MG63 (cell line): Measurements from ENCODE around the gene HRH3. TPM values are rescaled to one million over a fixed set of nuclear protein-coding genes. Genes with fewer than 3 reads are reported as not detected.

Source experiments
- DNase-seq: peaks from one replicate; pipeline ENCODE4 v3.0.0-alpha.2; 2020
- H3K27me3 ChIP-seq: fragments of 250-450 bp; sonication (Bioruptor Pico); 2 replicates; pipeline ENCODE4 v1.5.1; 2020; ENCODE audit warnings: mild to moderate bottlenecking, moderate library complexity
- H3K36me3 ChIP-seq: fragments of 250-450 bp; sonication (Bioruptor Pico); 2 replicates; pipeline ENCODE4 v1.5.1; 2020; ENCODE audit warnings: mild to moderate bottlenecking, moderate library complexity
- H3K4me3 ChIP-seq: fragments of 250-450 bp; sonication (Bioruptor Pico); 2 replicates; pipeline ENCODE4 v1.5.1; 2020; ENCODE audit warnings: mild to moderate bottlenecking, moderate library complexity
- H3K9me3 ChIP-seq: fragments of 250-450 bp; sonication (Bioruptor Pico); 2 replicates; pipeline ENCODE4 v1.5.1; 2020; ENCODE audit warnings: mild to moderate bottlenecking, moderate library complexity
- total RNA-seq: library from RNA; depleted of rRNA; stranded (reverse); fragments of >200 nt; shearing (Covaris generic); gene quantifications from 2 replicates; pipeline ENCODE4 v1.2.3, GENCODE V29; 2014; ENCODE audit warnings: low replicate concordance

The HRH3 gene
- total RNA-seq, 1 experiment from 2014 or later, result not detected

DNA sequence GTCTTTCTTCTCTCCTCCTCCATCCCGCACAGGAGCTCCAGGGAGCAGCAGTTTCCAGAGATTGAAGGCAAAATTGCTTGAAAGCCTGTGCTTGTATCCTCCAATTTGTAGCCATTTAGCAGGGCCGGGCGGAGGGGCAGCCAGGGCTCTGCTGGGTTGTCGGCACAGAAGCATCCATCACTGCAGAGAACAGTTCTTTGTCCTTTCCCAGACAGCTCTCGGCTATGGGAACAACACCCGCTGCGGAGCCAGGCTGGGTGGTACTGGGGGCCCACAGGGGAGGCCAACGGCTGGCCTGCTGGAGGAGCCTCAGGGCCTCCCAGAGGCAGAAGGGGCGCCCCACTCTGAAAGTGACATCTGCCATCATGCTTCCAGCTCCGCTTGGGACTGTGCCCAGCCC is 7.8 kb downstream of the HRH3 start:
- H3K9me3 ChIP-seq, result no peaks in the 10 kb centered on the region
- peaks cover 36% of the 10 kb centered on the region for H3K27me3 ChIP-seq
- no peak for DNase-seq
- no peak overlapping the region for H3K4me3 ChIP-seq
- H3K36me3 ChIP-seq, result no peaks in the 10 kb centered on the region

DNA sequence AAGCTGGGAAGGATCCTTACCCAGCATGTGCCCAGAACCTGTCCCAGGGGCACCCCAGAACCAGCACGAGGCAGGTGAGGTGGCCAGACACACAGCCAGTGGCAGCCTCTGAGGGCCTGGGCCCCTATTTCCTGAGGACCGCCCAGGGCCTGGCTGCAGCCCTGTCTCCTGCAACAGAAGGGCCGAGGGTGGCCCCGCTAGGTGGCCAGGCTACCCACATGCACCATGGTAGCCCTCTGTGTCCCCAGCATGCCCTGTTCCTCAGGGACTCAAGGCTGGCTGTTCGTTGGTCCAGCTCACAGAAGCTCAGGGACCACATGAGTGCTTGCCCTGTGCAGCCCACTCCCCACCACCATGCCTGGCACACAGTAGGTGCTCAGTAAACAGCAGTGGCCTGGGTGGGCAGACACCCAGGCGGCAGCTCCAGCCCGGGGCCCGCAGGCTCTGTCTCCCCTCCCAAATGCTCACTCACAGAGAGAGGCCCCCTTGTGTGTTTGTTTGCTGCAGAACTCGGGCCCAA is 8.2 kb downstream of the HRH3 start:
- no peak for DNase-seq

DNA sequence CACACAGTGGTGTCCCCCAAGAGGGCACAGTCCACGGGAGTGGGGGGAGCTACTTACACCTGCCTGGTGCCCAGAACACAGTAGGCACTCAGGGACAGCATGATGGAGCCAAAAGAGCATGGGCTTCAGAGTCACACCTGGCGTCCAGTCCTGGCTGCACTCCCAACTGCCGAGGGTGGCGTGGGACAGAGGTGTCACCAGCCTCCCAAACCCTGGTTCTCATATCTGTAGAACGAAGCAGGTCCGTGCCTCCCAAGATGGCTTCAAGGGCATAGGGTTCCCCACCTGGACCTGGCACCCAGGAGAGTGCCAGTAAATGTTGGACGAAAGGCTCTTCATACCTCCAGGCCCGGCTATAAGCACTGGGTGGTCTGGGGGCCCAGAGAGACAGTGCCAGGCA is 8.9 kb downstream of the HRH3 start:
- Histone ChIP-seq H3K36me3 (no peaks in the 10 kb centered on the region), H3K9me3 (no peaks in the 10 kb centered on the region), H3K27me3 (peaks cover 26% of the 10 kb centered on the region), H3K4me3 (no peak overlapping the region)
- DNase-seq, result no peak

More for the DNA sequence above, 8.2 kb downstream of the HRH3 start:
- Histone ChIP-seq H3K36me3 (no peaks in the 10 kb centered on the region), H3K9me3 (no peaks in the 10 kb centered on the region), H3K27me3 (peaks cover 32% of the 10 kb centered on the region), H3K4me3 (no peak overlapping the region)

DNA sequence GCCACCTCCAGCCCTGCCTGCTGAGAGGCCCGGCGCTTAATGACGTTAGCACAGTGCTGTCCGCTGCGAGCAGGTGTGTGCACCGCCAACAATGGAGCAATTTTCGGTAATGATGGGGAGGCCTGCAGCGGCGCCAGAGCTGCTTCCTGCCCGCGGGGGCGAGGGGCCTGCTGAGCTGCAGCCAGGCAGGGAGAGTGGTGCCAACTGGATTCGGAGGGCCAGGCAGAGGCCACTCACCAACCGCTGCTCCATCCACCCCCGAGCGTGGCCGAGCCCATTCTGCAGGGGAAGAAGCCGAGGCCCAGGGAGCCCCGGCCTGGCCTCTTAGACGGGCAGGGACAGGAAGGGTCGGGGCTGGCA is 9.6 kb downstream of the HRH3 start:
- Histone ChIP-seq H3K4me3 (no peak overlapping the region), H3K27me3 (peaks cover 18% of the 10 kb centered on the region), H3K36me3 (no peaks in the 10 kb centered on the region), H3K9me3 (no peaks in the 10 kb centered on the region)
- no peak for DNase-seq

DNA sequence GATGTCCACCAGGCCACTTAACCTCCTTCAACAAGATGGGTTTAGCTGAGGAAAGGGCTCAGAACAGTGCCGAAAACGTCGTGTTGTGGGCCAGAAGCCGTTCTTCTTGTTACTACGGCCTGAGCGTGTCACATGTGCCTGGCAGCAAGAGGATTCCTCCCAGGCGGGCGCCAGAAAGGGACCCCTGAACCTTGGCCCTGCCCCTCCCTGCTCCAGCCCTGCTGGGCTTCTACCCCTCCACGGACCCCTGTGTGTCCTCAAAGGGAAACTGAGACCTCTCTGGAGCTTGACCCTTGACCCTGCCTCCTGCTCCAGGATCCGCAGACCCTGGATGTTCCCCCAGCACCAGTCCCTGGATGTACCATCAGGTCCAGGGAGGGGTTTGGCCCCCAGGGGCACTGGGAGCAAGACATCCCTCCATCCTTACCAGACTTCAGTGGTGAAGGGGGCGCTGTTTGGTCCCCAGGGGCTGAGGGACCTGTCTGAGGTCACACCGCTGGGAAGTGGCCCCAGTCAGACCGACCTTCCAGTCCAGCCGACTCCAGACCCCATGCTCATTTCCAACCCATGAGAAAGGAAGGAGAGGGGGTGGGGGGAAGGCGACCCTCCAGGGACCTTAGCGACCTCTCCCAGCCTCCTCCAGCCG is 10.1 kb downstream of the HRH3 start:
- DNase-seq, result no peak
- H3K36me3 ChIP-seq, result no peaks in the 10 kb centered on the region
- no peaks in the 10 kb centered on the region for H3K9me3 ChIP-seq
- peaks cover 13% of the 10 kb centered on the region for H3K27me3 ChIP-seq
- no peak overlapping the region for H3K4me3 ChIP-seq

DNA sequence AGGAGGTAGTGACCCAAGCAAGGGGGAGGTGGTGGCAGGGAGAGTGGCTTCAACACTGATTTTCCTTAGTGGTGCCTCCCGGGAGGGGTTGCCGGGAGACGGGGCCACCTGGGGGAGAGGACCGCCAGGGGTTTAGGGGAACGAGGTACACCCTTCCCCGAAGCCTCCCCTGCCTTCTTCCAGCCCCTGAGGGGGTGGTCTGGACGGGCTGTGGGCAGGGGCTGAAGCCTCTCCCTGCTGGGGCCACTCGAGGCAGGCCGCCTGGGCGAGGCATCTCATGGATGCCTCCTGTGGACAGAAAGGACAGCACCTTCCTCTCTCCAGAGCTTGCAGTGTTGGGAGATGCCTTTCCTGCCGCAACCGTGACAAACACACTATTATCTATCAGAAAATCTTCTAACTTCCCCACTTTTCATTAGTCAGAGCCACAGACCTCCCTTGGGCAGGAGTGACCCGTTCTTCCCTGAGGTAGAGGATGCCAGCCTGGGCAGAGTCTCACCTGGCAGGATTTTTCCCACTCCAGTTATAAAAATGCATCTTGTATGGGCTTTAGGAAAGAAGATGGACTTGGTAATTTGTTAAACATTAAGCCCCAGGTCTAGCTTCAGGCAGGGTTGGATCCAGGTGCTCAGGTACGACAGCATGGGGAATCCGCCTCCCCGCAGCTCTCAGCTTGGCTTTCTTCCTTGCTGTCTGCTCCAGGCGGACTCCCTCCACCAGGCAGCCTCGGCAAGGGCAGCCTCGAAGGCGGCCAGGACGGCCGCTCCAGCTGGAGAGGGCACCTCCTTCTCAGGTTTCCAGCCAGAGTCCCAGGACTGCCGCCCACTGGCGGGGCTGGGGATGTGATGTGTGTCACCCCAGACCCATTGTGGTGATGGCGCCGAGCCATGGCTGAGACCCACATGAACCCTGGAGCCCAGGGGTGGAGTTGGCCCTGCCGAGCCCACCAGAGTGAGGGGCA is 11.0 kb downstream of the HRH3 start:
- Histone ChIP-seq H3K36me3 (no peaks in the 10 kb centered on the region), H3K4me3 (no peak overlapping the region), H3K9me3 (no peaks in the 10 kb centered on the region), H3K27me3 (peaks cover 4% of the 10 kb centered on the region; the same call in 1 of the 2 replicates)
- peak; percentile 33 for DNase-seq

DNA sequence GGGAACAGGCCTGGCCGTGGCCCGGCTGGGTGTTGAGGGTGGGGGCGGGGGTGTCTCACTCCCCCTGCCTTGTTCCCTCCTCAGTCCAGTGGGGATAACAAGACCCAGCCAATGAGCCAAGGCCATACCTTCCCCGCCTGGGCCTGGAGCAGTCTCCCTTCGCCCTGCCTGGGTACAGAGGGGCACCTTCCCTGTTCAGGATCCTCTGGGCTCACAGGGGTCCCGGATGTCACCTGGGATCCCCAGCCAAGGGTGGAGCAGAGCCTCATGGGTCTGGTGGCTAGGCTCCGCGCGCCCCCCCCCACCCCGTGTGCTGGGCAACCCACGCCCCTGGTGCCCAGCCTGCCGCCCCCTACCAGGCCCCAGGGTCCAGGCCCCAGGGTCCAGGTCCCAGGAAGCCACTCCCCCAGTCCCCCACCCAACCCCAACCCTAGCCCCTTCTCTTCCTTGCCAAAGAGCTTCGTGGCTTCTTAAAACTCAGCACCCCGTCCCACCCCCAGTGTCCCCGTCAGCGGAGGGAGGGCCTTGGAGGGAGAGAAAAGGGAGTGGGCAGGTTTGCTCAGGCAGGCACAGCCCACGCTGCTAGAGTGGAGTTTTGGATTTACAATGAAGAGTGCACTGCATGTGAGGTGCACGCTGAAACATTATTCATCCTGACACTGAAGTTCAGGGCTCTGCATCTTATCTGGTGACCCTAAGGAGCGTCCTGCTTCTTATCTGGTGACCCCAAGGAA is 11.8 kb downstream of the HRH3 start:
- no peak overlapping the region for H3K4me3 ChIP-seq
- H3K36me3 ChIP-seq, result peaks cover 1% of the 10 kb centered on the region; the same call in 1 of the 2 replicates
- no peaks in the 10 kb centered on the region for H3K27me3 ChIP-seq
- no peaks in the 10 kb centered on the region for H3K9me3 ChIP-seq
- DNase-seq, result no peak

DNA sequence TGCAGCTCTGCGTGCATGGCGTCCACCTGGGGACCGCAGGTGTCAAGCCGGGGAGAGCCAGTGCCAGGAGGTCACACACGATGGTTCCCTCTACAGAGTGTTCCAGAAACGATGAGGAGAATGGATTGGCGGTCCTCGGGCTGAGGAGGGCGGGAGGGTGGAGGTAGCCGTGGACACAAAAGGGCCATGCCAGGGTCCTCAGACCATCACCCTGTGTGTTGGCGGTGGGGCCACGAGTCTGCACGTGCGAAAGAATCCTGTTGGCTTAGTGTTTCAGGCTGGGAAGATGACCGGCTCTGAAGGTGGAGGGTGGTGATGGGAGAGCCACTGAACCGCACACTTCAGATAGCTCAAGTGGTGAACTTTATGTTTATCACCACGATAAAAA is 13.7 kb downstream of the HRH3 start:
- no peak for DNase-seq
- Histone ChIP-seq H3K27me3 (no peaks in the 10 kb centered on the region), H3K4me3 (no peak overlapping the region), H3K9me3 (no peaks in the 10 kb centered on the region), H3K36me3 (peaks cover 17% of the 10 kb centered on the region)

DNA sequence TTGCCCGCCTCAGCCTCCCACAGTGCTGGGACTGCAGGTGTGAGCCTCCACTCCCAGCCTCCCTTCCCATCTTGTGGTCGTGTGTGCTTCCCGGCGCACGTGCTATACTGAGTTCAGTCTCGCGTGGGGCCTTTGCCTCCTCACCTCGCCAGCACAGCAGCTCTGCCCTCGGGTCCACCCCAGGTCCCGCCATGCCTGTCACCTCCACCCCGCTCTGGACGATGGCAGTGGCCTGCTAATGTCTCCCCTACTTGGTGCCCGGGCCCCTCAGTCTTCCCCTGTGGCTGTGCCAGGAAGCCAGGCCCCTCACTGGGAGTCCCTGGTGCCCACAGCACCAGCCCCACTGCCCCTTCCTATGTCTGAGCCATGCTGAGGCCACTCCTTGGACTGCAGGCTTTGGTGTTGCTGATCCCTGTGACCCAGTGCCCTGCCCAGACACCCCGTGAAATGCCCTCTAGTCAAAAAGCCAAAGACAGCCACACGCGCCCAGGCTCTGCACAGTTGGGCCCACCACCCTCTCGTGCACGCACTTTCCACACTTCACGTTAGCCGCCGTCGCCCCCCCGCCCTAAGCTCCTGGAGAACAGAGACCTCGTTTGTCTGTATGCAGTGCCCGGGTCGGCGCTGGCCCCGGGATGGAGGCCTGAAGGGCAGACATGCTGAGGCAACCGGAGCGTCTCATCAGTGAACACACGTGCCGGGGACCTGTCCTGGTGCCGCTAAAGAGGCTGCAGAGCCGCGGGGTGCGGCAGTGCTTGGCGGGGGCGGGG is 14.3 kb downstream of the HRH3 start:
- Histone ChIP-seq H3K4me3 (no peak overlapping the region), H3K9me3 (no peaks in the 10 kb centered on the region), H3K27me3 (no peaks in the 10 kb centered on the region), H3K36me3 (peaks cover 23% of the 10 kb centered on the region)
- DNase-seq, result no peak

DNA sequence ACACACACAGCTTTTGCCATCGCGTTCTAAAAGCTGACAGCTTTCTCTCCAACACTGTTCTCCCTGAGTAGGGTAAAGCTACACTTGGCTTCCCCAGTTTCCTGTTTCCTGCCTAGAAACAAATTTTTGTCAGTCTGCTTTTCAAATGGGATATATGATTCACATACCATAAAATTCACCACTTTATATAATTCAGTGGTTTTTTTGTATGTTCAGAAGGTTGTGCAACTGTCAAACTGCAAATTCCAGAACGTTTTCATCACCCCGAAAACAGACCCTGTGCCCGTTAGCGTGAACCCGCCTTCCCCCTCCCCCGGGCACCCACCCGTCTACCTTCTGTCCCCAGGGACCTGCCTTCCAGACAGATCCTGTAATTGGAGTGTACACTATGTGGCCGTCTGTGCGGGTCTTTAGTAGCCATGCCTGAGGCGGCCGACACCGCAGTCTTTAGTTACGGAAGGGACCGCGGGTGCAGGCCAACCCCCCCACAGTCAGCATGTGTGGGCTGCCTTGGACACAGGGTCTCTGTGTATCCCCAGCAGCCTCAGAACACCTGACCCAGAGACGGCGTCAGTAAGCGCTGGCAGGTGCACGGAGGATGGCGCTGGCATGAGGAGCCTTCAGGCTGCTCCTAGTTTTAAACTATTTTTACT is 16.6 kb downstream of the HRH3 start:
- Histone ChIP-seq H3K36me3 (peaks cover 40% of the 10 kb centered on the region), H3K27me3 (no peaks in the 10 kb centered on the region), H3K4me3 (no peak overlapping the region), H3K9me3 (no peaks in the 10 kb centered on the region)
- DNase-seq, result no peak

DNA sequence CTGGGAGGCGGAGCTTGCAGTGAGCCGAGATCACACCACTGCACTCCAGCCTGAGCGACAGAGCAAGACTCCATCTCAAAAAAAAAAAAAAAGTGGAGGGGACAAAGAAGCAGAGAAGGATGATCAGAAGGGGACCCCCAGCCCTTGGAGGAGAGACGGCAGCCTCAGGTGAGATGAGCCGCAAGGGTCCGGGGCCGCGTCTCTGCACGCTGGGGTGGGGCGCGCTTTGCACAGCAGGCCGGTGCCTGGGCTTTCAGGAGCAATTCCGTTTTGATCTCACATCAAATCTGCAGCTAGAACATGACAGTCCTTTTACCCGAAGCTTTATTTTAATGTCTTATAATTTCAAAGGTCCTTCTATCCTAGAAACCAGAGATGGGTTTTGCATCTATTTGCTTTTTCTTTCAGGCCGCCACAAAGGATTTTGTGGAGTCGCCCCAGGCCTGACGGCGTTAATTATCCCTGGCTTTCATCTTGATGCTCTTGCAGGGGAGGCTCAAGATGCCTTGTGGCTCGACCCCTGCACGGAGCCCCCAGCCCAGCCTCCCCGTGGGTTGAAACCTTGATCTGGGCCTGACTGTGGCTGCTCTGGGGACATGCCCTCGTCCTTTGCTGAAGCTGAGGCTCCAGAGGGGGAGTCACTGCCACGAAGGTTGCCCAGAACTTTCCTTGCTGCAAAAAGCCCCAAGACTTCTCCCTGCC is 17.3 kb downstream of the HRH3 start:
- H3K36me3 ChIP-seq, result peaks cover 47% of the 10 kb centered on the region
- no peak overlapping the region for H3K4me3 ChIP-seq
- no peaks in the 10 kb centered on the region for H3K27me3 ChIP-seq
- DNase-seq, result no peak
- no peaks in the 10 kb centered on the region for H3K9me3 ChIP-seq

DNA sequence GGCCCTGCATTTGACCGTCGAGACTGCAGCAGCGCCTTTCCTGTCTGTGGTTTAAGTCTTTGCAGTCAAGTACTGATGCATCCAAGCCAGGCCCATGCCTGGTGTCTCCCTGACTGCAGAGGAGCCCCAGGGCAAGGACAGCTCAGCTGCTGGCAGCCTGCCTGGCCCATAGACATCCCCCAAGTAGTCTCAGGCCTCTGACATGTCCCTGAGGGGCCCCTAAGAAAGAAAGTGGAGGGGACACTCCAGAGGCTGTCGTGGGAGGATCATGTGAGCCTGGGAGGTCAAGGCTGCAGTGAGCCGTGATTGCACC is 18.0 kb downstream of the HRH3 start:
- H3K36me3 ChIP-seq, result peaks cover 55% of the 10 kb centered on the region
- no peaks in the 10 kb centered on the region for H3K27me3 ChIP-seq
- H3K4me3 ChIP-seq, result no peak overlapping the region
- no peak for DNase-seq
- no peaks in the 10 kb centered on the region for H3K9me3 ChIP-seq

DNA sequence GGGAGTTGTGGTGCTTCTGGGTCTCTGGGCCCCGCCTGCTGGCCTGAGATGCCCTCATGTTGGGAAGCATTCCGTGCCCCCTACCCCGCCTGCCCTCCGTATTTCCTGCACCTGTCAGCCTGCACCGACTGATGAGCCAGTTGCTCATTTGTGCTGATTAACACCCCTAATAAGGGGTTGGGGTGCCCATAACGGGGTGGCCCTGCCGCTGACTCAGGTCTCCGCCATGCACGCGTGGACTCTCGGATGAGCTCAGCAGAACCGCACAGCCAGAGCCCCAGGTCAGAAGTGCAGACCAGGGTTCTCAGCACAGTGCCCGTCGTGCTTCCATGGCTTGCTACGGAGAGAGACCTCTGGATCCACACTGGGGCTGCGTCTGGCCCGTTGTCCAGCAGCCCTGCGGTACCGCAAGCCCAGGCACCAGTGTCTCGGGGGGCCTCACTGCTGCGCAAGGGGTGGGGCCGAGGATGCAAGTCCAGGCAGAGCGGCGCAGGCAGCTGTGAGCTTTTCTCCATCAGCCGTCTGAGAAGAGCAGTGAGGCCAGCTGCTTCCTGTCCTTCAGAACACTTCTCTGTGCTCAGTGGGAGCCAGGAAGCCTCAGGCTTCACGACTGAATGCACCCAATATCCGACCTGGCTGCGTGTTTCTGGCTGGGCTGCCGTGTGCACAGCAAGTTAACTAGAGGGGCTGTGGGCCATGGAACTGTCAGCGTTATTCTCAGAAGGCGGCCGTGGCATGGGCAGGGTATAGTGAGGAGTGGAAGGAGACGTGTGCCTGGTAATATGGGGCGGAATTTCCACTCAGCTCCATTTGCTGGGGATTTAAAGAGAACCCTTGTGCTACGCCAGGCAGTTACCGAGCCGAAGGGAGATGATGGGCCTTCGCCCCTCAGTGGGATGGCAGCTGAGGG is 18.6 kb downstream of the HRH3 start:
- Histone ChIP-seq H3K9me3 (no peaks in the 10 kb centered on the region), H3K4me3 (no peak overlapping the region), H3K36me3 (peaks cover 59% of the 10 kb centered on the region), H3K27me3 (no peaks in the 10 kb centered on the region)
- no peak for DNase-seq

DNA sequence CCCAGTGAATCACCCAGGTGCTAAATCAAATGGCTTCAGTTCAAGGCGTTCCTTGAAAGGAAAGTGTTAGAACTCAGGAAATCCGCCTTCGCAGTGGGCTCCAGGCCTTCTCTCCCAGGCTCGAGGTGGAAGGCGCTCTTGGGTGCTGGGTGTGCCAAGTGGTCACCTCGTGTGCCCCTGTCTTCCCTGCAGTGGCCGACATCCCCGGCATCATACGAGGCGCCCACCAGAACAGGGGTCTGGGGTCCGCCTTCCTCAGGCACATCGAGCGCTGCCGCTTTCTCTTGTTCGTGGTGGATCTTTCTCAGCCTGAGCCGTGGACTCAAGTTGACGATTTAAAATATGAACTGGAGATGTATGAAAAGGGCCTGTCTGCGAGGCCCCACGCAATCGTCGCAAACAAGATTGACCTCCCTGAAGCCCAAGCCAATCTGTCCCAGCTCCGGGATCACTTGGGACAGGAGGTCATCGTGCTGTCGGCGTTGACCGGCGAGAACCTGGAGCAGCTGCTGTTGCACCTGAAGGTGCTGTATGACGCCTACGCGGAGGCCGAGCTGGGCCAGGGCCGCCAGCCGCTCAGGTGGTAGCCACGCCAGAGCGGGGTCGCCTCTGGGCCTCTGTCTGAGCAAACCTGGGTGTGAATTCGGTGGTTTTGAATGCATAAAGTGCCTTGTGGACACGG is 19.4 kb downstream of the HRH3 start:
- H3K36me3 ChIP-seq, result peaks cover 61% of the 10 kb centered on the region

More for the DNA sequence above, 19.4 kb downstream of the HRH3 start:
- no peaks in the 10 kb centered on the region for H3K9me3 ChIP-seq
- H3K4me3 ChIP-seq, result no peak overlapping the region
- no peak for DNase-seq
- no peaks in the 10 kb centered on the region for H3K27me3 ChIP-seq
